Measurements from ENCODE around the gene ZNF429.

Gene ZNF429

GRCh38 chr19:21568816-21569493, 63.6 kb downstream of the ZNF429 start:
- peak; percentile 79 for DNase-seq (ENCODE audit: low read depth)
- H3K4me3 ChIP-seq (ENCODE audit: low read depth, low read length), result peak overlapping the region; percentile 50
- no peak for TF ChIP-seq CTCF (IDR thresholded peaks at IDR 0.05; ENCODE audit: control insufficient read depth, extremely low read depth, insufficient read depth)

GRCh38 chr19:21569494-21569865, 64.1 kb downstream of the ZNF429 start:
- TF ChIP-seq CTCF (IDR thresholded peaks at IDR 0.05; ENCODE audit: control insufficient read depth, extremely low read depth, insufficient read depth), result no peak
- DNase-seq (ENCODE audit: low read depth), result no peak

GRCh38 chr19:21571316-21571715, 65.9 kb downstream of the ZNF429 start:
- no peak overlapping the region for H3K4me3 ChIP-seq (ENCODE audit: low read depth, low read length)
- TF ChIP-seq CTCF (IDR thresholded peaks at IDR 0.05; ENCODE audit: control insufficient read depth, extremely low read depth, insufficient read depth), result no peak
- DNase-seq (ENCODE audit: low read depth), result no peak

More at GRCh38 chr19:21569494-21569865, 64.1 kb downstream of the ZNF429 start:
- H3K4me3 ChIP-seq (ENCODE audit: low read depth, low read length), result no peak overlapping the region

GRCh38 chr19:21574607-21575006, 69.2 kb downstream of the ZNF429 start:
- no peak for TF ChIP-seq CTCF (IDR thresholded peaks at IDR 0.05; ENCODE audit: control insufficient read depth, extremely low read depth, insufficient read depth)
- no peak overlapping the region for H3K4me3 ChIP-seq (ENCODE audit: low read depth, low read length)
- DNase-seq (ENCODE audit: low read depth), result no peak

GRCh38 chr19:21576481-21576880, 71.1 kb downstream of the ZNF429 start:
- TF ChIP-seq CTCF (IDR thresholded peaks at IDR 0.05; ENCODE audit: control insufficient read depth, extremely low read depth, insufficient read depth), result no peak
- no peak for DNase-seq (ENCODE audit: low read depth)
- H3K4me3 ChIP-seq (ENCODE audit: low read depth, low read length), result no peak overlapping the region

GRCh38 chr19:21580101-21580500, 74.7 kb downstream of the ZNF429 start:
- H3K4me3 ChIP-seq (ENCODE audit: low read depth, low read length), result no peak overlapping the region
- no peak for TF ChIP-seq CTCF (IDR thresholded peaks at IDR 0.05; ENCODE audit: control insufficient read depth, extremely low read depth, insufficient read depth)
- no peak for DNase-seq (ENCODE audit: low read depth)

- H3K4me3 ChIP-seq (ENCODE audit: low read depth, low read length), result no peak overlapping the region
- DNase-seq (ENCODE audit: low read depth), result no peak
- TF ChIP-seq CTCF (IDR thresholded peaks at IDR 0.05; ENCODE audit: control insufficient read depth, extremely low read depth, insufficient read depth), result no peak
Measured at GRCh38 chr19:21580818-21581217, 75.4 kb downstream of the ZNF429 start.

Data from LNCaP clone FGC (cell line).